HepG2 (cell line): ENCODE results near the gene RCN1.

ENCODE experiments used
- ELF4 ChIP-seq: sonication (generic); formaldehyde crosslinking; IDR thresholded peaks from 2 replicates; pipeline ENCODE4 v1.5.0; 2020; ENCODE audit warnings: missing genetic modification reagents, mild to moderate bottlenecking, moderate library complexity, borderline replicate concordance
- ETV6 ChIP-seq: sonication (generic); formaldehyde crosslinking; conservative IDR thresholded peaks from 2 replicates; pipeline ENCODE4 v1.4.0; 2020; ENCODE audit warnings: missing genetic modification reagents
- THYN1 ChIP-seq: sonication (generic); formaldehyde crosslinking; IDR thresholded peaks from 2 replicates; pipeline ENCODE4 v1.8.1; 2023; ENCODE audit warnings: low read depth, mild to moderate bottlenecking, moderate library complexity, missing genetic modification reagents, borderline replicate concordance
- U2AF1 ChIP-seq: fragments of 200-400 bp; formaldehyde crosslinking; optimal IDR thresholded peaks from 2 replicates; pipeline ENCODE3; 2017; ENCODE audit warnings: mild to moderate bottlenecking, low read depth, low read length
- ZBTB21 ChIP-seq: sonication (generic); formaldehyde crosslinking; IDR thresholded peaks from 2 replicates; pipeline ENCODE4 v1.4.0; 2020; ENCODE audit warnings: missing genetic modification reagents
- ZNF33A ChIP-seq: sonication (generic); formaldehyde crosslinking; IDR thresholded peaks from 2 replicates; pipeline ENCODE4 v1.5.1; 2020; ENCODE audit warnings: missing genetic modification reagents, mild to moderate bottlenecking, moderate library complexity, borderline replicate concordance
- ZNF367 ChIP-seq: sonication (generic); formaldehyde crosslinking; IDR thresholded peaks from 2 replicates; pipeline ENCODE4 v1.4.0; 2020; ENCODE audit warnings: missing genetic modification reagents, borderline replicate concordance
- TF ChIP-seq, protein P1 (sequence below): sonication (generic); formaldehyde crosslinking; IDR thresholded peaks from 2 replicates; pipeline ENCODE4 v1.5.0; 2020; ENCODE audit warnings: mild to moderate bottlenecking, missing genetic modification reagents, moderate library complexity

DNA sequence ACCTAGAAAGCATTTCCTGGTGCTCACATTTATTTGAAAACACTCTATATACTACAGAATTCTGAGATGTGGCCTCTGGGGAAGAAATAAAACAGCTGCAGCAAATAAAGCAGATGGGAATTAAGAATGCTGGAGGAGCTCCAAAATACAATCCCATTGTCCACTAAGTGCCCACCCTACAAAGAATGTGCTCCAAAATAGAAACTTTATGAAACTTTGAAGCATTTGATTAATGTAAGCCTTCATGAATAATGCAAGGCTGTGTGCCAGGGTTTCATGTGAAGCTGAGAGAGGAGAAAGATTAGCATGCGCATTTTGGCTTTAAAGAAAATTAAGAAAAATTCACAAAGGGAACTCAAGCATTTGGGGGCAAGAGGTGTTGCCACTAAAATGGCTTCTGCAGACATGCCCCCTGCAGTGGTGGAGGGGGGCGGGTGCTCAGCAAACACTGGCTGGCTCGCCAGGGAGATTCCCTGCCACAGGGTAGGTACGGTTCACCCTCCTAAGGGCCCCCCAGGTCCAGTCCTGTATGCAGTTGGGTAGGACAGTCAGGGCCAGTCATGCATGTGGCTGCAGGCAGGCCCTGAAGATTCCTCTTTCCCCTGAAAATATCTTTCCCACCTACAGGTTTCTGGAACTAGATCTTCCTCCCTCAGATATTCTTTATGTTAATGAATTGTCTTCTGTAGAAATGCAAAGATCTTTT lies 46.6 kb upstream of the RCN1 start:
- TF ChIP-seq U2AF1 (no peak), ZNF33A (no peak), ZNF367 (CRISPR knock-in tag) (no peak), ZBTB21 (CRISPR knock-in tag) (no peak), ELF4 (CRISPR knock-in tag) (no peak), ETV6 (no peak), THYN1 (no peak)
- TF ChIP-seq, protein P1, sequence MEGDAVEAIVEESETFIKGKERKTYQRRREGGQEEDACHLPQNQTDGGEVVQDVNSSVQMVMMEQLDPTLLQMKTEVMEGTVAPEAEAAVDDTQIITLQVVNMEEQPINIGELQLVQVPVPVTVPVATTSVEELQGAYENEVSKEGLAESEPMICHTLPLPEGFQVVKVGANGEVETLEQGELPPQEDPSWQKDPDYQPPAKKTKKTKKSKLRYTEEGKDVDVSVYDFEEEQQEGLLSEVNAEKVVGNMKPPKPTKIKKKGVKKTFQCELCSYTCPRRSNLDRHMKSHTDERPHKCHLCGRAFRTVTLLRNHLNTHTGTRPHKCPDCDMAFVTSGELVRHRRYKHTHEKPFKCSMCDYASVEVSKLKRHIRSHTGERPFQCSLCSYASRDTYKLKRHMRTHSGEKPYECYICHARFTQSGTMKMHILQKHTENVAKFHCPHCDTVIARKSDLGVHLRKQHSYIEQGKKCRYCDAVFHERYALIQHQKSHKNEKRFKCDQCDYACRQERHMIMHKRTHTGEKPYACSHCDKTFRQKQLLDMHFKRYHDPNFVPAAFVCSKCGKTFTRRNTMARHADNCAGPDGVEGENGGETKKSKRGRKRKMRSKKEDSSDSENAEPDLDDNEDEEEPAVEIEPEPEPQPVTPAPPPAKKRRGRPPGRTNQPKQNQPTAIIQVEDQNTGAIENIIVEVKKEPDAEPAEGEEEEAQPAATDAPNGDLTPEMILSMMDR, result no peak
